ENCODE measurements around the gene CLASP2.
"Not testable (repeated sequence)": the region's sequence is repeated elsewhere in the genome, so short reads cannot be mapped to it uniquely, and the experiment has no call there.

CLASP2 gene

DNA sequence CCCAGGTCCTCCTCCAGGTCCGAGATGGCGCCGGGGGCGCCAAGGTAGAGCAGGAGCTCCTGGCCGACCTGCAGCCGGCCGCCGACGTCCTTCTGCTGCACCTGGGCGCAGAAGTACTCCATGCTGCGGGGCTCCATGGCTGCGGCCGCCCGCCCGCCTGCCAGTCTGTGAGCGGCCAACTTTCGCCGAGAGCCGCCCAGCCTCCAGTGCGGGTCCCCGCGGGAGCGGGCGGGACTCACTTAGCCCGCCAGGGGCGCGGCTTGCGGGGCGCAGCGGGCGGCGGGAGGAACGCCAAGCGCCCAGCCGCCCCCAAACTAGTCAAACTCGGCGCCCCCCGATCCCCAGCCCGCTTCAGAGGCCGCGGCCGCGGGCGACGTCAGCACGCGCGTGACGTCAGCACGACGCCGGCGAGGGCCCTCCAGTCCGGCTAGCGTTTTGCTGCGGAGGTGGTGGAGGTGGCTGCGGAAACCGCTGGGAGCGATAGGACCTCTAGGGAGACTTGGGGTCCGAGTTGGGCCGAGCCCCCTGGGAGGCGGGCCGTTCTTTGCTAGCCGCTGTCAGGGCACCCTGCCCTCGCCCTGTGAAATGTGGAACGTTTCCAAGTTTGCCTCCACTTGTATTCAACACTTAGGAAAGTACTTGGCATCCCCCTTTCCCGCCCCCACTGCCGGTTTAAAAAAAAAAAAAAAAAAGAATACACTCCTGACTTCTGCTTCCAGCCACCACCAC is at the start of gene CLASP2:
Gene CLASP2 (minus strand): TSS at position 389 of the 729 bp plus-strand sequence. CDS start 252 bp downstream, at position 137.
- peak; percentile 68 to 77 for DNase-seq (ENCODE audit: low read depth in 2 of 2)

DNA sequence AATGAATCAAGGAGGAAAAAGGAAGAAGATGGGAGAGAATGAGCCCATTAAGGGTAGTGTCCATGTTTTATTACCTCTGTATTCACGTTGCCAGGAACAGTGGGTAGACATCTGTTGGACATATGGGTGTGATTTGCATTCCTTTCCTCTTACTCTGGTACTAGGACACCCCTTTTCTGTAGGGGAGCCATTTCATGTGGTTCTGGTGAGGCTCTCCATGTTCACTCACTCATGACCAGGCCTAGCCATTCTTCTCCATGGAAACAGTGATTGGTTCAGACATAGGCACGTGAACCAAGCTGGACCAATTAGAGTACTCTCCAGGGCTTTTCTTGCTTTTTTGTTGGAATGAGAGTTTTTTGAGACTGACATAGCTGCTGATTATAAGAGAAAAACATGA is 40.8 kb upstream of the CLASP2 start:
- DNase-seq (ENCODE audit: low read depth in 2 of 2): no peak

DNA sequence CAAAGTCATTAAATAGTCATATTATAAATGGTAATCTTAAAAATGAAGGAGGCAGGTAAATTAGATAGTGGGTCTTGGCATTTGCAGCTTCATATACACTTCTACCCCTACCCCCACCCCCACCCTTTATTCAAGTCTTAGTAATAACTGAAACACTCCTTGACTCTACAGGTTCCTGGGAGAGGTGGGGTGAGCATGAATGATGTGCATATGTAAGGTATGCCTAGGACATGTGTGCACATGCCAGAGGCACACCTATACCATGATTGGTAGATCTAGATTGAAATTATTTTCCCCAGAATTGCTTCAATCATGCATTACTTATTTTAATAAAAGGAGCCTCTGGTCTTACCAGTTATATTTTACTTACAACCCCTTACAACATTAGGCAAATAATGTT is 40.2 kb upstream of the CLASP2 start:
- DNase-seq (ENCODE audit: low read depth in 2 of 2): no peak

DNA sequence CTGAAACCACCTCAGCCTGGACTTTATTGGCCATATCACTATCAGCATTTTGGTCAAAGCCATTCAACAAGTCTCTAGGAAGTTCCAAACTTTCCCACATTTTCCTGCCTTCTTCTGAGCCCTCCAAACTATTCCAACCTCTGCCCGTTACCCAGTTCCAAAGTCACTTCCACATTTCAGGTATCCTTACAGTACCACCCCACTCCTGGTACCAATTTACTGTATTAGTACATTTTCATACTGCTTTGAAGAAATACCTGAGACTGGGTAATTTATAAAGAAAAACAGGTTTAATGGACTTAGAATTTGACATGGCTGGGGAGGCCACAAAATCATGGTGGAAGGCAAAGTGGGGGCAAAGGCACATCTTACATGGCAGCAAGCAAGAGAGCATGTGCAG is 36.3 kb upstream of the CLASP2 start:
- not testable (repeated sequence) for DNase-seq (ENCODE audit: low read depth in 2 of 2)

DNA sequence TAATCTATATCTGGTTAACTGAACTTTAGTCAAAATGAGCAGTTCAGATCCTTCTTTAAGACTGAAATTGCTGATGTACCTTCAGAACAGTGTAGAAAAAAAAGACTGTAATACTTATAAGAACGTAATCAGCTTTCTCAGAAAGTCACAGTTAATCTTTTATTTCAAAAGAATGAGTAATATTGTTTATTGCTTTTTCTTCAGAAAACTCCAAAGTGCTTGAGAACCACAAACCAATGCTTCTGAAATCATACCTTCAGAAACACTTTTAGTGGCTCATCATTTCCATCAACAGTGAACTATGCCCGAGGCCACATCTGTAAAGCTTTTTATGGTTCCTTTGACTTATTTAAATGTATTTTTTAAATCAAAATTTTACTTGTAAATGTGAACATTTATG is 33.3 kb upstream of the CLASP2 start:
- DNase-seq (ENCODE audit: low read depth in 2 of 2): no peak

DNA sequence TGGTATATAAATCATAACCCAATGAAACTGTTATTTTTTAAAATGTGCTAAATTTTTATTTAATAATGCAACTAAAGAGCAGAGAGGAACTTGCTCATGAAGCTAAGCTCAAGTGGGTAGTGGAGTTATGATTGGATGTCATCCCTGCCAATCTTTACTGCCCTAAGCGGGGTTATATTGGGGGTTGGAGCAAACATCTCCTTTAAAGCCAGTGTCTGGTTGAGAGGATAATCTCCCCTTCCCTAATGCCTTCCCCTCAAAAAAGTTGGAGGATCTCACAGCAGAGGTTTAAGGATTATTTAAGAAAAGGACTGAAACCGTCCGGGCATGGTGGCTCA is 32.1 kb upstream of the CLASP2 start:
- no peak for DNase-seq (ENCODE audit: low read depth in 2 of 2)

DNA sequence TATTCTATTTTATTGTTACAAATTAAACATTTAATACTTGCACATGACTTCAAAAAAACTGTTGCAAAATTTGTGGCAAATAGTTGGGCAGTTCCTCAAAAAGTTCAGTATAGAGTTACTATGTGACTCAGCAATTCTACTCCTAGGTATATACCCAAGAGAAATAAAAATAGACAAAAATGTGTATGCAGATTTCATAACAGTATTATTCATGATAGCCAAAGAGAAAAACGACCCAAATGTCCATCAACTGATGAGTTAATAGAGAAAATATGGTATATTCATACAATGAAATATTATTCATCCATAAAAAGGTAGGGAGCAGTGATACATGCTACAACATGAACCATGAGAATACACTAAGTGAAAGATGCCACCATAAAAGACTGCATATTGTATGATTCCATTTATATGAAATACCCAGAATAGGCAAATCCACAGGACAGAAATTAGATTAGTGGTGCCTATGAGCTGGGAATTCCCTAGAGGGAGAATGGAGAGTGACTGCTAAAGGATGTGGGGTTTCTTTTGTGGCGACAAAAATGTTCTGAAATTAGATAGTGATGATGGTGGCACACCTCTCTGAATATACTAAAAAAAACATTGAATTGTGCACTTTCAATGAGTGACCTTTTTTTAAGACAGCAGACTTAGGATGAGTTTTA is 31.6 kb upstream of the CLASP2 start:
- DNase-seq (ENCODE audit: low read depth in 2 of 2): no peak

DNA sequence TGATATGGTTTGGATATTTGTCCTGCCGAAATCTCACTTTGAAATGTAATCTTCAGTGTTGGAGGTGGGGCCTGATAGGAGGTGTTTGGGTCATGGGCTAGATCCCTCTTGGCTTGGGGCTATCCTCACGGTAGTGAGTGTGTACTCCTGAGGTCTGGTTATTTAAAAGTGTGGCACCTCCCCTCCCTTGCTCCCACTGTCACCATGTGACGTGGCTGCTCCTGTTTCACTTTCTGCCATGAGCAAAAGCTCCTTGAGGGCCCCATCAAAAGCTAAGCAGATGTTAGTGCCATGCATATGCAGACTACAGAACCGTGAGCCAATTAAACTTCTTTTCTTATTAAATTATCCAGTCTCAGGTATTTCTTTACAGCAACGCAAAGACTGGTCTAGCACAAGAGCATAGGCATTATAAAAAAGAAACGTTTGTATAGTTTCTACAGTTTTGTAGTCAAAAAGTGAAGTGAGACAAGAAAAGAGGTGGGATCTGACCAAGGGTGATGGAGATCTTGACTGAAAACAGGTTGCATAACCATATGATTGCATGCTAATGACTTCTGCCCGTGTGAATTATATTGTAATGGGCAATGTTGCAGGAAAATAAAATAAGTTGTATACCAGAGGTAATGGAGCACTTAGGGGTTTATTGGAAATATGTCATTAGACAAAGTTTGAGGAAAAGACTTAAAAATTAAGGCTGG is 28.5 kb upstream of the CLASP2 start:
- no peak for DNase-seq (ENCODE audit: low read depth in 2 of 2)

DNA sequence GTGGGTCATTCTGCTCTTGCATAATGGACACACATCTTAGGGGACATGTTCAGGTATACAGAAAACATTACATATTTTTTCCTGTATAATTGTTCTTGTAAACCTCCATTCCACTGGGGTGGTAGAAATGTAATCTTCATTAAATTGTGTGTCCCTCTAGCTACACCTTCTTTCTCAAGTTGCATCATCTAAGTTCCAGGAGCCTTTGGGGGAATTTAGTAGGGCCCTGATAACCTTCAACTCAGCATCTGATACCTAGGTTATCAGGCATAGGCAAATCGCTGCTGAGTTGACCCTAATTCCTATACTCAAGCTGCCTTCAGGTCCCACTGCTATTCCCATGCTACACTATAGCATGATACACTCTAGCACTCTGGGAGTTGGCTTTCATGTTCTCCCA is 19.1 kb upstream of the CLASP2 start:
- no peak for DNase-seq (ENCODE audit: low read depth in 2 of 2)

DNA sequence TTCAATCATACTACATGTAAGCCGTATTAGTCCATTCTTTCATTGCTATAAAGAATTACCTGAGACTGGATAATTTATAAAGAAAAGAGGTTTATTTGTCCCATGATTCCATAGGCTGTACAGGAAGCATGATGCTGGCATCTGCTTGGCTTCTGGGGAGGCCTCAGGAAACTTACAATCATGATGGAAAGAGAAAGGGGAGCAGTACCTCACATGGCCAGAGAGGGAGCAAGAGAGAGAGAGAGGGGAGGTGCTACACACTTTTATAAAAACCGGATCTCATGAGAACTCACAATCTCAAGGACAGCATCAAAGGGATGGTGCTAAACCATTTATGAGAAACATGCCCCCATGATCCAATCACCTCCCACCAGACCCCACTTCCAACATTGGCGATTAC is 14.3 kb upstream of the CLASP2 start:
- no peak for DNase-seq (ENCODE audit: low read depth in 2 of 2)

DNA sequence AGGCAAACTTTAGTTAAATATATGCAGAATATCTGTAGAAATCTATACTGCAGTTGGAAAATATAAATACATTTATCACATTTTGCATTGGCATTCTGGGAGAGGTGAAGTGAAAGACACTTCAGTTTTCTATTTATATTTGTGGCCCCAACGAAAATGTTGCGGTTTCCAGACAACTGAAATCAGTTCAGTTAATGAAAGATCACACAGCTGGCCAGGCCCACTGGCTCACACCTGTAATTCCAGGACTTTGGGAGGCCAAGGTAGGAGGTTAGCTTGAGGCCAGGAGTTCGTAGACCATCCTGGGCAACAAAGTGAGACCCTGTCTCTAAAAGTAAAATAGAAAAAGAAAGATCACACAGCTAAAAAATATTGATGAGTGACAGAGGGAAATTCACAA is 11.9 kb upstream of the CLASP2 start:
- DNase-seq (ENCODE audit: low read depth in 2 of 2): no peak

DNA sequence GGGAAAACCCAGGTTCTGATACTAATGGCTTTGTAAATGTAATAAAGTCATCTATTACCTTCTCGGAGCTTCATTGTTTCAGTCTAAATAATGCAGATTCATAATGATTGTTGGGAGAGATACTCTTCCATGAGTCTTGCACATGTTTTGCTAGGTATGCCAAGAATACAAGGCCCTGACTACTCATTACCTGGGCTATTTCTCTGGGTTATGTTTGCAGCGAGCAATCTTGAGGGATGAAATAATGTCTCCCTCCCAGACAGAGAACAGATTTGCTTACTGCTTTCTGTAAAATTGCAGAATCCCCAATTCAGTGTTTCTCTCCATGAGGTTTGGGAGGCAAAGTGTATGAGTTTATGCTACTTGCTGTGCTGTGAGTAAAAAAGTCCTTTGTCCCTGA is 6.2 kb upstream of the CLASP2 start:
- no peak for DNase-seq (ENCODE audit: low read depth in 2 of 2)

DNA sequence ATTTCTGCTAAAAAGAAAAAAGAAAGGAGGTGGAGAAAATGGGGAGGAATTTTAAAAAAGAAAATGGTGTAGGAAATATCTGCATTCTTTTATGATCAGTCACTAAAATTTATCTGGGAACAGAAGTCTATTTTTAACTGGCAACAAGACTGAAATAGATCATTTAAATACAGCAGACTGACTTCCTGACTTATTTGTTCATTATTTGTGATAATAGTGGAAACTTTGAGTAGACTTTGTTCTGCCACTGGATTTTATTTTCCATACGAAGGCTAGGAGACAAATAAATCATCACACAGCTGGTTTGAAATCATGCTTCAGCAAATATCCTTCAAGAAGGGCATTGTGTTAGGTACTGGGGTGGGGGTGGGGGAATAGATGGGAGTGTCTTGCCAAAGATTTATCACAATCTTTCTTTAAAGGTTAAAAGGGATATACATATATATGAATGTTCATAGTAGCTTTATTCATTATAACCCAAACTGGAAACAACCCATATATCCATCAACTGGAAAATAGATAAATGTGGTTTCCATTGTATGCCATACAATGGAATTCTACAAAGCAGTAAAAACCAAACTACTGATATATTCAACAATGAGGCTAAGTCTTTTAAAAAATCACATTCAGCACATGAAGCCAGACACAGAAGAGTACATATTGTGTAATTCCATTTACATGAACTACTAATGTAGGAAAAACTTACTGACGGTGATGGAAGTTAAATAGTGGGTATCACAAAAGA is 4.7 kb upstream of the CLASP2 start:
- DNase-seq (ENCODE audit: low read depth in 2 of 2): no peak

DNA sequence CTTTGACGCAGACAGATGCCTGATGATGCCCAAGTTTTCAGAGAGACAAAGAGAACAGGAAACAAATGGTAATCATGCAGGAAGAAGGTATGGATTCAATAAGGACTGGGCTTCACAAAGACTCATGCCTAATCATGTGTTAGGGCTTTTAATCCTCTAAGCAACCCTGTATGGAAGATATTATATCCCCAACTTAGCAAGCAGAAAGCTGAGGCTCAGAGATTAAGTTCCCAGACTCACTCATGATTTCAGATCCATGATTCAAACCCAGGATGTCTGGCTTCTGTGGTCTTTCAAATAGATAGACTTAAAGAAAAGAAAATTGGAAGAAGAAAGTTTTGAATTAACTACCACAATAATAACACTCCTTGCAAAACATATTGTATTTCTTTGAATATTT is 4.1 kb upstream of the CLASP2 start:
- no peak for DNase-seq (ENCODE audit: low read depth in 2 of 2)

DNA sequence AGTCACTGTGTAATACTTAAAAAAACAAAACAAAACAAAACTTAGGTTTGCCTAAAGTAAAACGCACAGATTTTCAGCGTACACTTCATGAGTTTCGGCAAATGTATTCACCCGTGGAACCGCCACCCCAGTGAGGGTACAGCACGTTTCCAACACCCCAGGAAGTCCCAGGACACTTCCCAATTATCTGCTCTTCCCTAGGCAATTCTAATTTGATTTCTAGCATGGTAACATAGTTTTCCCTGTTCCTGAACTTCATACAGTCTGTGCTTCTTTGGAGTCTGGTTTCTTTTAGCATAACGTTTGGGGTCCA is 497 bp upstream of the CLASP2 start:
- no peak for DNase-seq (ENCODE audit: low read depth in 2 of 2)

DNA sequence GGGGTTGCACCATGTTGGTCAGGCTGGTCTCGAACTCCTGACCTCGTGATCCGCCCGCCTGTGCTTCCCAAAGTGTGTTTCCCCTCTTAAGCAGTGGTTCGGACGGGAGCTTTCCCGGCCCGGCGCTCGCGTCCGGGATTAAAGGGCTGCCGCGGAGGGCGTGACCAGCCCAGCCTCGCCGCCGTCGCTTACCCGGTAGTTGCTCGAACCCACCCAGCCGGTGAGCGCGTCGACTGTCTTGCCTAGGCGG is 513 bp downstream of the CLASP2 start:
- DNase-seq (ENCODE audit: low read depth in 2 of 2): peak in 1 of 2 donors; percentile 24

DNA sequence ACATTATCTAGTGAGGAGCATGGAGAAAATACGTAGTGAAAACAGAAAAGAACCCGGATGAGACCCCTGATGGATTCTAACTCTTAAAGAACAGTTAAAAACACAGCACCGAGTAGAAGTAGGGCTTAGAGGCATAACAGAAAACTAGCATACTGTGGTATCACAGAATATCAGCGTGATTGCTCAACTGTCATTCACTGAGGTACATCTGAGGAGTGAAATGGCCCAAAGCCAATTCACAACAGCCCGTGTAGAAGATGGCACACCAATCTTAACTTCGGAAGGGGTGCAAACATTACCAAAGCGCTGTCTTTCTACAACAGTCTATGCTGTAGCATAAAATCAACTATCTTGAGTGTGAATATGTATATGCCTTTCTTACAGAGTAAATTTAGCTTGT is 1.8 kb downstream of the CLASP2 start:
- DNase-seq (ENCODE audit: low read depth in 2 of 2): no peak

DNA sequence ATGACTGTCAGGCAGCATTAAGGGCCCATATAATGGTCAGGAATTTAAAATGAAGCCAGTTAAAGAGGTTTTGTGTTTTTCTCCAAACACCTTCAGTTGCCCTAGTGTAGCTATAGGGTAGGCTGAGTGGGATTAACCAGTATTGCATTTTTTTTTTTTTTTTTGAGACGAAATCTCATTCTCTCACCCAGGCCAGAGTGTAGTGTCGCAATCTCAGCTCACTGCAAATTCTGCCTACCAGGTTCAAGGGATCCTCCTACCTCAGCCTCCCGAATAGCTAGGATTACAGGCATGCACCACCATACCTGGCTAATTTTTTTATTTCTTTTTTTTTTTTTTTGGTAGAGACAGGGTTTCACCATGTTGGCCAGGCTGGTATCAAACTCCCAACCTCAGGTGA is 7.0 kb downstream of the CLASP2 start:
- DNase-seq (ENCODE audit: low read depth in 2 of 2): no peak

DNA sequence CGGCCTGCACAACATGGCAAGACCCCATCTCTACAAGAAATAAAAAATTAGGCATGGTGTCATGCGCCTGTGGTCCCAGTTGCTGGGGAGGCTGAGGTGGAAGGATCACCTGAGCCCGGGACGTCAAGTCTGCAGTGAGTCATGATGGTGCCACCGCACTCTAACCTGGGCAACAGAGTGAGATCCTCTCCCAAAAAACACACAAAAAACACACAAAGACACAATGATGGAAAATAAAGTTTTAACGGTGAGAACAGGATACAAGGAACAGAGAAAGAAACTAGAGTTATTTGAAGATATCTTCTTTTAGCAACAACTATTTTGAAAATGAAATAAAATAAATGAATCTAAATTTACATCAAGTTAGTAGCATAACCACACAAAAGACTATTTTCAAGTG is 12.0 kb downstream of the CLASP2 start:
- DNase-seq (ENCODE audit: low read depth in 2 of 2): no peak

DNA sequence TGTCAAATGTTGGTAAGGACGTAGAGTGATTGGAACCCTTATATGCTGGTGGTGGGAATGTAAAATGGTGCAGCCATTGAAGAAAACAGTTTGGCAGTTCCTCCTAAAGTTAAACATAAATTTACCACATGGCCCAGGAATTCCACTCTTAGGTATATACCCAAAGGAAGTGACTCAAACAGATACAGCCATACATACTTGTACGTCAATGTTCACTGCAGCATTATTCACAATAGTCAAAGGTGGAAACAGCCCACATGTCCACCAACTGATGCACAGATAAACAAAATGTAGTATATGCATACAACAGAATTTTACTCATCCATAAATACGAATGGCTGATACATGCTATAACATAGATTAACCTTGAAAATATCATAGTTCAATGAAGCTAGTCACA is 13.2 kb downstream of the CLASP2 start:
- DNase-seq (ENCODE audit: low read depth in 2 of 2): no peak

DNA sequence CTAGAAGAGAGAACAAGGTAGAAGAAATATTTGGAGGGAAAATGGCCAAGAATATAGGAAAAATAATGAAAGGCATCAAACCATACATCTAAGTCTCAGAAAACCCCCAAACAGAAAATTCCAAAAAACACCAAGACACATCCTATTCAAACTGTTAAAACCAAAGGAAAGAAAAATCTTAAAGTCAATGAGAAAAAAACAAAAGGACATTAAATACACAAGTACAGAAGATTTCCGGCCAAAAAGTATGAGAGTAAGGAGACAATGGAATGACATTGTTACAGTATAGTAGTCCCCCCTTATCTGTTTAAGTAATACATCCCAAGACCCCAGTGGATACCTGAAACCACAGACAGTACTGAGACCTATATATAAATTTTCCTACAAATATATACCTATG is 18.8 kb downstream of the CLASP2 start:
- no peak for DNase-seq (ENCODE audit: low read depth in 2 of 2)

DNA sequence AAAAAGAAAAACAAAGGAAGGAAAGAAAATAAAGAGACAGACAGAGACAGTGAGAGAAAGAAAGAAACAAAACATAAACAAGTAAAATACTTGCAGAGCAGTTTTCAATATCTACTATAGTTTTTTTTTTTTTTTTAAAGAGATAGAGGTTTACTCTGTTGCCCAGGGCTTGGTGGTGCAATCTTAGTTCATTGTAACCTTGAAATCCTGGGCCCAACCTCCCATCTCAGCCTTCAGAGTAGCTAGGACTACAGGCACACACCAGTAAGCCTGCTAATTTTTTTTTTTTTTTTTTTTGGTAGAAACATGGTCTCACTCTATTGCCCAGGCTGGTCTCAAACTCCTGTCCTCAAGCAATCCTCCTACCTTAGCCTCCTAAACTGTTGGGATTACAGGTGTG is 23.1 kb downstream of the CLASP2 start:
- DNase-seq (ENCODE audit: low read depth in 2 of 2): no peak

DNA sequence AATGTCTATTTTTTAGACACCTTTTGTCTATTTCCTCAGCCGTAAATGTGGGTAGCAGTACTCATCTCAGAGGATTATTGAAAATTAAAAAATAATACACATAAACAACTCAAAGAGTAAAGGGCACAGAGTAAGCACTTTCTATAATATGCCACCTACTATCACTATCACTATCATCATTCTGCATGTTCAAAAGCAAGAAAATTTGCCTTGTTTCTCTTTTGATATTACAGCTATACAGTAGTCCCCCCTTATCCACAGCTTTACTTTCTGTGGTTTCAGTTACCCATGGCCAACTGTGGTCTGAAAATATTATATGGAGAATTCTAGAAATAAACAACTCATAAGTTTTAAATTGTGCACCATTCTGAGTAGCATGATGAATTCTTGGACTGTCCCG is 27.7 kb downstream of the CLASP2 start:
- DNase-seq (ENCODE audit: low read depth in 2 of 2): no peak

All from stimulated activated CD4-positive, alpha-beta T cell treated with anti-CD3 and anti-CD28 coated beads, Interleukin-1b, Interleukin-23, amount 100 ng/mL, for 4 hours (primary cell).